ENCODE measurements around the gene SH2D3C.

SH2D3C gene

GRCh38 chr9:127778280-127779135 is at the start of gene SH2D3C:
SH2D3C (minus strand) TSS chr9:127778666; CDS start chr9:127778627, 39 bp downstream.
- DNase-seq (ENCODE audit: low read depth in 2 of 2), result no peak

GRCh38 chr9:127826253-127826913 is 47.9 kb upstream of the SH2D3C start:
- no peak for DNase-seq (ENCODE audit: low read depth in 2 of 2)

- no peak for DNase-seq (ENCODE audit: low read depth in 2 of 2)
Measured at GRCh38 chr9:127825319-127826051, 47.0 kb upstream of the SH2D3C start.

- no peak for DNase-seq (ENCODE audit: low read depth in 2 of 2)
Measured at GRCh38 chr9:127822108-127822507, 43.6 kb upstream of the SH2D3C start.

GRCh38 chr9:127818574-127818973 is 40.1 kb upstream of the SH2D3C start:
- DNase-seq (ENCODE audit: low read depth in 2 of 2), result no peak

GRCh38 chr9:127817881-127818434 is 39.5 kb upstream of the SH2D3C start:
- no peak for DNase-seq (ENCODE audit: low read depth in 2 of 2)

- no peak for DNase-seq (ENCODE audit: low read depth in 2 of 2)
Measured at GRCh38 chr9:127816728-127817127, 38.3 kb upstream of the SH2D3C start.

GRCh38 chr9:127816362-127816725 is 37.9 kb upstream of the SH2D3C start:
- DNase-seq (ENCODE audit: low read depth in 2 of 2), result no peak

- no peak for DNase-seq (ENCODE audit: low read depth in 2 of 2)
Measured at GRCh38 chr9:127815512-127816361, 37.3 kb upstream of the SH2D3C start.

- DNase-seq (ENCODE audit: low read depth in 2 of 2), result no peak
Measured at GRCh38 chr9:127814619-127815511, 36.4 kb upstream of the SH2D3C start.

- no peak for DNase-seq (ENCODE audit: low read depth in 2 of 2)
Measured at GRCh38 chr9:127813686-127814226, 35.3 kb upstream of the SH2D3C start.

GRCh38 chr9:127812936-127813675 is 34.6 kb upstream of the SH2D3C start:
- DNase-seq (ENCODE audit: low read depth in 2 of 2), result no peak

GRCh38 chr9:127812011-127812410 is 33.5 kb upstream of the SH2D3C start:
- no peak for DNase-seq (ENCODE audit: low read depth in 2 of 2)

GRCh38 chr9:127810378-127811187 is 32.1 kb upstream of the SH2D3C start:
- DNase-seq (ENCODE audit: low read depth in 2 of 2), result no peak

- DNase-seq (ENCODE audit: low read depth in 2 of 2), result no peak
Measured at GRCh38 chr9:127809540-127810377, 31.3 kb upstream of the SH2D3C start.

- no peak for DNase-seq (ENCODE audit: low read depth in 2 of 2)
Measured at GRCh38 chr9:127809002-127809539, 30.6 kb upstream of the SH2D3C start.

GRCh38 chr9:127808347-127809001 is 30.0 kb upstream of the SH2D3C start:
- DNase-seq (ENCODE audit: low read depth in 2 of 2), result no peak
